Keratinocyte (primary cell): ENCODE data around the gene GJC1. TPM values are rescaled to one million over a fixed set of nuclear protein-coding genes. Genes with fewer than 3 reads are reported as not detected.

Source experiments
- DNase-seq: peaks from one replicate; pipeline ENCODE4 v3.0.0-alpha.2; 2011; ENCODE audit warnings: low read depth, missing footprints, low spot score
- FAIRE-seq: peaks from 2 replicates; lab custom pipeline; 2011; peaks lifted over from hg19 to GRCh38; lab: Jason Lieb, UNC
- H2AFZ ChIP-seq: 2 replicates; pipeline ENCODE4 v1.6.0; 2012; ENCODE audit warnings: low read length, control low read depth, inconsistent platforms; ENCODE audit not compliant: control insufficient read depth
- H3K27ac ChIP-seq: 2 replicates; pipeline ENCODE4 v1.5.1; 2011; ENCODE audit warnings: low read length; ENCODE audit not compliant: control insufficient read depth, insufficient read depth
- H3K27me3 ChIP-seq: 3 replicates; pipeline ENCODE4 v1.6.0; 2011; ENCODE audit warnings: low read length; ENCODE audit not compliant: control insufficient read depth, insufficient read depth; ENCODE audit errors: extremely low read depth
- H3K36me3 ChIP-seq, 2 experiments: 2 replicates in 1 of 2; 3 replicates in 1 of 2; pipeline ENCODE4 v1.5.1; 2011; ENCODE audit warnings: low read length in 2 of 2, mild to moderate bottlenecking in 1 of 2; ENCODE audit not compliant: control insufficient read depth in 2 of 2, insufficient read depth in 2 of 2; ENCODE audit errors: extremely low read depth in 1 of 2
- H3K4me1 ChIP-seq: 3 replicates; pipeline ENCODE4 v1.5.1; 2011; ENCODE audit warnings: low read length; ENCODE audit not compliant: control insufficient read depth, insufficient read depth; ENCODE audit errors: extremely low read depth
- H3K4me2 ChIP-seq: 3 replicates; pipeline ENCODE4 v1.6.0; 2011; ENCODE audit warnings: low read depth, low read length; ENCODE audit not compliant: control insufficient read depth, insufficient read depth; ENCODE audit errors: extremely low read depth
- H3K4me3 ChIP-seq, 3 experiments: fragments of 200-600 bp in 1 of 3; sonication (generic) in 1 of 3; 2 replicates in 2 of 3; 3 replicates in 1 of 3; pipeline ENCODE4 v1.5.1; 2011 to 2016; ENCODE audit warnings: low read length in 3 of 3, mild to moderate bottlenecking in 3 of 3, control low read depth in 2 of 3, inconsistent platforms in 1 of 3, low read depth in 1 of 3, mixed read lengths in 1 of 3, mixed run types in 1 of 3, moderate library complexity in 1 of 3; ENCODE audit not compliant: control insufficient read depth in 2 of 3, insufficient read depth in 2 of 3; ENCODE audit errors: extremely low read depth in 1 of 3
- H3K79me2 ChIP-seq: 2 replicates; pipeline ENCODE4 v1.6.0; 2012; ENCODE audit warnings: low read length; ENCODE audit not compliant: control insufficient read depth, insufficient read depth
- H3K9ac ChIP-seq: 3 replicates; pipeline ENCODE4 v1.6.0; 2011; ENCODE audit warnings: low read length; ENCODE audit not compliant: control insufficient read depth, insufficient read depth; ENCODE audit errors: extremely low read depth
- H3K9me1 ChIP-seq: 3 replicates; pipeline ENCODE4 v1.6.0; 2011; ENCODE audit warnings: low read length; ENCODE audit not compliant: control insufficient read depth, insufficient read depth; ENCODE audit errors: extremely low read depth
- H3K9me3 ChIP-seq: 2 replicates; pipeline ENCODE4 v1.5.1; 2012; ENCODE audit warnings: low read depth, low read length; ENCODE audit not compliant: control insufficient read depth
- H4K20me1 ChIP-seq: 3 replicates; pipeline ENCODE4 v1.6.0; 2011; ENCODE audit warnings: low read length; ENCODE audit not compliant: control insufficient read depth, insufficient read depth; ENCODE audit errors: extremely low read depth
- CTCF ChIP-seq, 3 experiments: IDR thresholded peaks in 1 of 3; conservative IDR thresholded peaks in 1 of 3; optimal IDR thresholded peaks in 1 of 3; 2 replicates in 2 of 3; 3 replicates in 1 of 3; pipeline versions ENCODE3 to v1.5.1; 2011; ENCODE audit warnings: low read length in 3 of 3, mild to moderate bottlenecking in 3 of 3, moderate library complexity in 2 of 3, control low read depth in 1 of 3, inconsistent platforms in 1 of 3; ENCODE audit not compliant: insufficient read depth in 2 of 3; ENCODE audit errors: extremely low read depth in 1 of 3
- EZH2 ChIP-seq: IDR thresholded peaks from one replicate; pipeline ENCODE4 v1.6.1; 2012; ENCODE audit warnings: inconsistent platforms, mild to moderate bottlenecking, low read length, moderate library complexity
- dilution Hi-C: fragments of 300-500 bp; cut with MboI; formaldehyde crosslinking; loops from one replicate; pipeline ENCODE4 v1.7.0; 2020; ENCODE audit warnings: low sequenced_read_pairs; ENCODE audit not compliant: extremely low pct_ligation_motif_present
- polyA plus RNA-seq, 5 experiments: library from polyadenylated mRNA; depleted of rRNA in 3 of 5; stranded (reverse) in 3 of 5; stranded (forward) in 1 of 5; unstranded in 1 of 5; fragments of >200 nt; gene quantifications; 1 replicate in 1 of 5; 2 replicates in 3 of 5; 3 replicates in 1 of 5; pipeline versions ENCODE4 v1.2.1 to v1.2.3, GENCODE V29; 2011 to 2012; ENCODE audit warnings: missing spikeins in 2 of 5, low read depth in 1 of 5, low replicate concordance in 1 of 5

Gene GJC1
- polyA plus RNA-seq, 1 donor (not counting 4 experiments of a cell fraction or from before 2014, with no cell fraction given) = 11.1 TPM

GRCh38 chr17:44751806-44752205 lies 78.3 kb downstream of the GJC1 start:
- DNase-seq (no peak), FAIRE-seq (no peak)
- H3K9ac ChIP-seq = no peak overlapping the region
- peaks cover 3 to 12% of the 10 kb centered on the region in 2 experiments for H3K36me3 ChIP-seq
- H3K9me3 ChIP-seq = no peaks in the 10 kb centered on the region
- no peaks in the 10 kb centered on the region for H3K4me1 ChIP-seq
- H3K4me2 ChIP-seq = no peak overlapping the region
- no peaks in the 10 kb centered on the region for H4K20me1 ChIP-seq
- H3K27me3 ChIP-seq = no peaks in the 10 kb centered on the region
- H3K4me3 ChIP-seq = no peak overlapping the region
- TF ChIP-seq CTCF (optimal IDR thresholded peaks at IDR 0.05 in 1 of 3, IDR thresholded peaks at IDR 0.05 in 1 of 3, conservative IDR thresholded peaks at IDR 0.05 in 1 of 3; ENCODE audit: extremely low read depth in 1 of 3, insufficient read depth in 2 of 3, low read length in 3 of 3) (no peak), EZH2 (no peak)
- H2AFZ ChIP-seq = no peak overlapping the region
- H3K79me2 ChIP-seq = no peaks in the 10 kb centered on the region
- H3K27ac ChIP-seq = no peak overlapping the region
- H3K9me1 ChIP-seq = no peaks in the 10 kb centered on the region
- dilution Hi-C loops = no loop called here

- H3K9ac ChIP-seq = no peak overlapping the region
- no peaks in the 10 kb centered on the region for H3K4me1 ChIP-seq
- no peak for TF ChIP-seq EZH2
- TF ChIP-seq CTCF (optimal IDR thresholded peaks at IDR 0.05 in 1 of 3, IDR thresholded peaks at IDR 0.05 in 1 of 3, conservative IDR thresholded peaks at IDR 0.05 in 1 of 3; ENCODE audit: extremely low read depth in 1 of 3, insufficient read depth in 2 of 3, low read length in 3 of 3) = no peak
- no peaks in the 10 kb centered on the region for H3K9me3 ChIP-seq
- no peak overlapping the region for H3K27ac ChIP-seq
- H3K27me3 ChIP-seq = no peaks in the 10 kb centered on the region
- no peaks in the 10 kb centered on the region for H3K79me2 ChIP-seq
- no peak overlapping the region for H3K4me3 ChIP-seq
- H3K9me1 ChIP-seq = no peaks in the 10 kb centered on the region
- FAIRE-seq (no peak), DNase-seq (no peak)
- no peak overlapping the region for H2AFZ ChIP-seq
- H3K4me2 ChIP-seq = no peak overlapping the region
- dilution Hi-C loops = no loop called here
- H4K20me1 ChIP-seq = no peaks in the 10 kb centered on the region
- H3K36me3 ChIP-seq = peaks cover 3 to 12% of the 10 kb centered on the region in 2 experiments
Observed at GRCh38 chr17:44751331-44751730, 78.8 kb downstream of the GJC1 start.
